Stimulated activated CD4-positive, alpha-beta T cell treated with anti-CD3 and anti-CD28 coated beads, Interleukin-4, amount 100 ng/mL, for 1 hour (primary cell): ENCODE measurements around the gene CRK.
"Not testable (repeated sequence)": the region's sequence is repeated elsewhere in the genome, so short reads cannot be mapped to it uniquely, and the experiment has no call there.

Experiments
- DNase-seq: peaks from one replicate; pipeline ENCODE4 v3.0.0-alpha.2; 2020

Gene CRK

DNA sequence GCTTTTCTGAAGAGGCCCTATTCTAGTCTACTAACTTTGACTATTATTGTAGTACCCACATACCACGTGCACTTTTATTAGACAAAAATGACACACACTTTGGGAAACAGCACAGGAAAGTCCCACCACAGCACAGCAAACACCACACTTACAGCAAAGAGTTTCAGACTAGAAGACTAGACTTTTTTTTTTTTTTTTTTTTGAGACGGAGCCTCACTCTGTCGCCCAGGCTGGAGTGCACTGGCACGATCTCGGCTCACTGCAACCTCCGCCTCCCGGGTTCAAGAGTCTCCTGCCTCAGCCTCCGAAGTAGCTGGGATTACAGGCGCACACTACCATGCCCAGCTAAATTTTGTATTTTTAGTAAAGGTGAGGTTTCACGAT is 76.1 kb downstream of the CRK start:
- no peak for DNase-seq

DNA sequence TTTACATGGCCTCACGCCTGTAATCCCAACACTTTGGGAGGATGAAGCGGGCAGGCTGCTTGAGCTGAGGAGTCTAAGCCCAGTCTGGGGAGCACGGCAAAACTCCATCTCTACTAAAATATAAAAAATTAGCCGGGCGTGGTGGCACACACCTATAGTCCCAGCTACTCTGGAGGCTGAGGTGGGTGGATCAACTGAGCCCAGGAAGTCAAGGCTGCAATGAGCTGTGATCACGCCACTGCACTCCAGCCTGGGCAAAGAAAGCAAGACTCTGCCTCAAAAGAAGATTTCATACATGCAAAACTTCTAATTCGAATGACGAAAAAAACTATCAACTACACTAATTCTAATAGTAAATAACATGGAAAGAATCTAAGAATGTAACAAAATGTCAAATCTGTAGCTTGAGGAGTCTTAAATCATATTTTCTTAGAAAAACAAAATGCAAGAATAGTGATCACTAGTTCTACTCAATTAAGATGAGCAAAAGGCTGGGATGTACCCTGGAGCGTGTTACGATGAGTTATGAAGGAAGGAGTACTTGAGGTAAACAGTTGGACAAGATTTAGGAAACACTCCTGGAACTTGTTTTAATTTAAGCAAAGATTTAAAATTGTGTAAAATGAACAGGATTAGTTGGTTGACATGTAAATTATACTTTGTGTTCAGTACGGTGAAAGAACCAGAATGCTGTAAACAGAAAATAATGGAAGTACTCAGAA is 76.7 kb downstream of the CRK start:
- no peak for DNase-seq

DNA sequence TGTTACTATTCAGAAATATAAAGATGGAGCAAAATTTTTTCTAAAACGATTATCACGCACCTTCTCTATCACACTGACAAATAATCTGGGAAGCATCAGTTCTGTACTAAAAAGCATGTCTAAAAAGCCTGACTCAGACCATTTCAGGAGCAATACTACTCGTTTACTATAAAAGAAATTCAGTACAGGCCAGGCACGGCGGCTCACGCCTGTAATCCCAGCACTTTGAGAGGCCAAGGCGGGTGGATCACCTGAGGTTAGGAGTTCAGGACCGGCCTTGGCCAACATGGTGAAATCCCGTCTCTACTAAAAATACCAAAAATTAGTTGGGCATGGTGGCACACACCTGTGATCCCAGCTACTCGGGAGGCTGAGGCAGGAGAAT is 77.6 kb downstream of the CRK start:
- not testable (repeated sequence) for DNase-seq

DNA sequence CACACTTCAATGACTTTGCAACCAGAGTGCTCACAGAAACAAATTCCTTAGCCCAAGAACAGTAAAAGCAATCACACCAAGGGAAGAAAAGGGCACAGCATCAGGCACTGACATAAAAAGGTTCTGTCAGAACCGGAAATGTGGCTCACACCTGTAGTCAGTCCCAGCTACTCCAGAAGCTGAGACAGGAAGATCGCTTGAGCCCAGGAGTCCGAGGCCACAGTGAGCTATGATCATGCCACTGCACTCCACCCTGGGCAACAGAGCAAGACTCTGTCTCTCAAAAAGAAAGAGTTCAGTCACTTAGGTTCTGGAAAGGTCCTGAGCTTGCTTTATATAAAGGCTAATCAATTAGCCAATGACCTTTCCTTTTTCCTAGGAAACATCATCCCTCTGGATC is 78.7 kb downstream of the CRK start:
- no peak for DNase-seq

DNA sequence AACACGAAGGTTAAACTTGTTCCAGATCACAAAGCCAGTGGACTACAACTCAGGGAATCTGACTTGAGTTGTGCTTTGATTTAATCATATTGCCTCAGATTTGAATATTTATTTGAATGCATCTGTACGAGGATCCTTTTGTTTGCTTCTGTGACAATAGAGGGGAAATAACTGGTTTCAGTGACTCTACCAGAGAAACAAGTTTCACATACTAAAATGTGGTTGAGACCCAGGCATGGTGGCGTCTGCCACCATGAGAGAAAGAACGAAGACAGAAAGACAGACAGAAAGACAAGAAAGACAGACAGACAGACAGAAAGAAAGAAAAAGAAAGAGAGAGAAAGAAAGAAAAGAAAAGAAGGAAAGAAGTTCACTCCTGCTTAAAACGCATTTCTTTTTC is 80.0 kb downstream of the CRK start:
- DNase-seq: no peak

DNA sequence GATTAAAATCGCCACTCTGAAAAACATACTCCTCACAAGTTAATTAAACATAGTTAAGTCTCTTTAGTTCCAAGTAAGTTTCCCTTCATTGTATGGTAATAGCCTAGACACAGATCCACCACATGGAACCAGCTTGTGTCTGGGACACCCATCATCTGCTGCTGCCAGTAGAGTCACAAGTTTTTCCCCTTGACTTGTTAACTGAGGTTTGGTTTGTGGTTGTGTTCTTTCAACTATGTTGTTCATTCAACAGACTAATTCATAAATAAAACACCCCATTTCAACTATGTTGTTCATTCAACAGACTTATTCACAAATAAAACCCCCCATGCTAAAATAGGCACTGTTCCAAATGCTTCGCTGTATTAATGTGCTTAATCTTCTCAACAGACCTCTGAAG is 80.4 kb downstream of the CRK start:
- DNase-seq: no peak

DNA sequence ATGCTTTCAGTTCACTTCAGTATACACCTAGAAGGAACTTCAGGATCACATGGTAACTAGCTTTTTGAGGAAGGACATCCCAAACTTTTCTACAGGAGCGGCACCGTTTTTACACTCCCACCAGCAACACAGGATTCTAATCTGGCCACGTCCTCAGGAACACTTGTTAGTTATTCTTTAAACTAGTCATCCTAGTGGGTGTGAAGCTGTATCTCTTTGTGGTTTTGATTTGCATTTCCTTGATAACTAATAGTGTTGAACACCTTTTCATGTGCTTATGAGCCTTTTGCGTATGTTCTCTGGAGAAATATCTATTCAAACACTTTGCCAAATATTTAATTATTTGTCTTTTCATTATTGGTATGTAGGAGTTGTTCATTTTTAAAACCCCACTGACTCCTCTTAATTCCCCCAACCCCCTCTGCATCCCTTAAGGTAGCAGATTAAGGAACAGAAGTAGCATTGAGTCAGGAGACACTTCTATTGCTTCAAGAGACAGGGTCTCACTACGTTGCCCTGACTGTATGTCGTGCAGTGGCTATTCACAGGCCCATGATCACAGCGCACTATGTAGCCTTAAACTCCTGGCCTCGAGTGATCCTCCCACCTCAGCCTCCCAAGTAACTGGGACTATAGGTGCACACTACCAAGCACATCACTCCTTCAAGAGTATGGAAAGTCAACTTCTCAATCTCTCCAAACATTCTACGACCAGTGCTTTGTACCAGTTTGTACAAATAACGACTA is 81.4 kb downstream of the CRK start:
- no peak for DNase-seq

DNA sequence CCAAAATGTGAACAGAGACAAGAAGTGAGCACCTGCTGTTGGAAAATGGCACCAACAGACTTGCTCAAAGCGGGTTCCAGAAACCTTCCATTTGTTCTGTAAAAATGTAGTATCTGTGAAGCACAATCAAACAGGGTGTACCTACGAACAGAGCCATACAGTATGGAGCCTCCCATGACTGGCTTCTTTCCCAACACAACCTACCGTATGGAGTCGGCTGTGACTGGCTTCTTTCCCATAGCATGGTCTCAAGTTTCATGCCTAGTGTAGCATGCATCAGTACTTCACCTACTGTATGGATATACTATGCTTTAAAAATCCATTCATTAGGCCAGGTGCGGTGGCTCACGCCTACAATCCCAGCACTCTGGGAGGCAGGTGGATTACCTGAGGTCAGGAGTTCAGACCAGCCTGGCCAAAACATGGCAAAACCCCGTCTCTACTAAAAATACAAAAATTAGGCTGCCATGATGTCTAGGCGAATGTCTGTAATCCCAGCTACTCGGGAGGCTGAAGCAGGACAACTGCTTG is 82.3 kb downstream of the CRK start:
- no peak for DNase-seq

DNA sequence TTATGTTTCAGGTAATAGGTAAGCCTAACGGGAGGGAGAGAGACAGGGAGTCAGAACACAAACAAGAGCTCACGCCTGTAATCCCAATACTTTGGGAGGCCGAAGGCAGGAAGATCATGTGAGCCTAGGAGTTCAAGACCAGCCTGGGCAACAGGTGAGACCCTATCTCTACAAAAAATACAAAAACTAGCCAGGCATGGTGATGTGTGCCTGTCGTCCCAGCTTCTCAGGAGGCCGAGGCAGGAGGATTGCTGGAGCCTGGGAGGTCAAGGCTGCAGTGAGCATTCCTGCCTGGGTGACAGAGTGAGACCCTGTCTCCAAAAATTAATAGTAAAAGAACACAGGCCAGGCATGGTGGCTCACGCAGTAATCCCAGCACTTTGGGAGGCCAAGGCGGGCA is 83.4 kb downstream of the CRK start:
- DNase-seq: no peak

DNA sequence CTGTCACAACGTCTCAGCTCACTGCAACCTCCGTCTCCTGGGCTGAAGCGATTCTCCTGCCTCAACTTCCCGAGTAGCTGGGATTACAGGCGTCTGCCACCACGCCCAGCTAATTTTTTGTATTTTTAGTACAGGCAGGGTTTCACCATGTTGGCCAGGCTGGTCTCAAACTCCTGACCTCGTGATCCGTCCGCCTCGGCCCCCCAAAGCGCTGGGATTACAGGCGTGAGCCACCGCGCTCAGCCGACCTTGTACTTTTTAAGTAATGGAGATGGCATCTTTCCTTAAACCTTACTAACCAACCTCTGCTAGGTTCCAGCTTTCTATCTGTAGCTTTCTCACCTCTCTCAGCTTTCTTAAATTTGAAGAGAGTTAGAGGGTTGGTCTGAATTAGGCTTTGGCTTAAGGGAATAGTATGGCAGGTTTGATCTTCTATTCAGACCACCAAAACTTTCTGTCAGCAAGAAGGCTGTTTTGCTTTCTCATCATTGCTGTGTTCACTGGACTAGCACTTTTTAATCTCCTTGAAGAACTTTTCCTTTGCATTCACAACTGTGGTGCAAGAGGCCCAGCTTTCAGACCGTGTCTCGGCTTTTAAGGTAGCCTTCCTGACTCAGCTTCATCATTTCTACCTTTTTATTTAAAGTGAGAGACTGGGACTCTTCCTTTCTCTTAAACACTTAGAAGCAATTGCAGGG is 84.0 kb downstream of the CRK start:
- DNase-seq: no peak
